Breast epithelium (tissue), 3 donors: ENCODE measurements around the gene DBI.

ENCODE experiments used
- POLR2A ChIP-seq: fragments of 450-650 bp; IDR thresholded peaks from one replicate; pipeline ENCODE4 v1.6.1; 2016; ENCODE audit warnings: antibody characterized with exemption, mild to moderate bottlenecking, moderate library complexity
- TF ChIP-seq, protein P1 (sequence below), 3 donors: fragments of 450-650 bp; IDR thresholded peaks; one replicate each; pipeline ENCODE4 v1.5.1; 2016 to 2017; ENCODE audit warnings: antibody characterized with exemption in 3 of 3, mild to moderate bottlenecking in 3 of 3, moderate library complexity in 3 of 3

DNA sequence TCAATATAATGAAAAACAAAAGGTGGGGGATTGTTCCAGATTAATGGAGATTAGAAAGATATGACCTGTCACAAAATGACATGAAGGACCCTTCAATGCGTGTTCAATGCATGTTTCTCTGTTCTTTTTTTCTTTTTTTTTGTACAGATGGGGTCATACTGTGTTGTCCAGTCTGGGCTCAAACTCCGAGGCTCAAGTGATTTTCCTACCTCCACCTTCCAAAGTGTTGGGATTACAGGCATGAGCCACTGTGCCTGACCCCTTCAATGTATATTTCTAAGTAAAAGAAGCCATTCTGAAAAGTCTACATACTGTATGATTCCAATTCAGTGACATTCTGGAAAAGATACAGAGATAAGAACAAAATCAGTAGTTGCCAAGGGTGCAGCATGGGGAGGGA lies 32.9 kb upstream of the DBI start:
- no peak for TF ChIP-seq POLR2A
- TF ChIP-seq, protein P1, sequence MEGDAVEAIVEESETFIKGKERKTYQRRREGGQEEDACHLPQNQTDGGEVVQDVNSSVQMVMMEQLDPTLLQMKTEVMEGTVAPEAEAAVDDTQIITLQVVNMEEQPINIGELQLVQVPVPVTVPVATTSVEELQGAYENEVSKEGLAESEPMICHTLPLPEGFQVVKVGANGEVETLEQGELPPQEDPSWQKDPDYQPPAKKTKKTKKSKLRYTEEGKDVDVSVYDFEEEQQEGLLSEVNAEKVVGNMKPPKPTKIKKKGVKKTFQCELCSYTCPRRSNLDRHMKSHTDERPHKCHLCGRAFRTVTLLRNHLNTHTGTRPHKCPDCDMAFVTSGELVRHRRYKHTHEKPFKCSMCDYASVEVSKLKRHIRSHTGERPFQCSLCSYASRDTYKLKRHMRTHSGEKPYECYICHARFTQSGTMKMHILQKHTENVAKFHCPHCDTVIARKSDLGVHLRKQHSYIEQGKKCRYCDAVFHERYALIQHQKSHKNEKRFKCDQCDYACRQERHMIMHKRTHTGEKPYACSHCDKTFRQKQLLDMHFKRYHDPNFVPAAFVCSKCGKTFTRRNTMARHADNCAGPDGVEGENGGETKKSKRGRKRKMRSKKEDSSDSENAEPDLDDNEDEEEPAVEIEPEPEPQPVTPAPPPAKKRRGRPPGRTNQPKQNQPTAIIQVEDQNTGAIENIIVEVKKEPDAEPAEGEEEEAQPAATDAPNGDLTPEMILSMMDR (IDR thresholded peaks at IDR 0.05) = no peak
